GM12874 (cell line): ENCODE results near the gene URM1.

Experiments used
- TF ChIP-seq, protein P1 (sequence below): IDR thresholded peaks from 2 replicates; pipeline ENCODE4 v1.5.1; 2011; ENCODE audit warnings: low read depth, mild to moderate bottlenecking, control low read depth, low read length, moderate library complexity; ENCODE audit not compliant: insufficient read depth

Gene URM1

DNA sequence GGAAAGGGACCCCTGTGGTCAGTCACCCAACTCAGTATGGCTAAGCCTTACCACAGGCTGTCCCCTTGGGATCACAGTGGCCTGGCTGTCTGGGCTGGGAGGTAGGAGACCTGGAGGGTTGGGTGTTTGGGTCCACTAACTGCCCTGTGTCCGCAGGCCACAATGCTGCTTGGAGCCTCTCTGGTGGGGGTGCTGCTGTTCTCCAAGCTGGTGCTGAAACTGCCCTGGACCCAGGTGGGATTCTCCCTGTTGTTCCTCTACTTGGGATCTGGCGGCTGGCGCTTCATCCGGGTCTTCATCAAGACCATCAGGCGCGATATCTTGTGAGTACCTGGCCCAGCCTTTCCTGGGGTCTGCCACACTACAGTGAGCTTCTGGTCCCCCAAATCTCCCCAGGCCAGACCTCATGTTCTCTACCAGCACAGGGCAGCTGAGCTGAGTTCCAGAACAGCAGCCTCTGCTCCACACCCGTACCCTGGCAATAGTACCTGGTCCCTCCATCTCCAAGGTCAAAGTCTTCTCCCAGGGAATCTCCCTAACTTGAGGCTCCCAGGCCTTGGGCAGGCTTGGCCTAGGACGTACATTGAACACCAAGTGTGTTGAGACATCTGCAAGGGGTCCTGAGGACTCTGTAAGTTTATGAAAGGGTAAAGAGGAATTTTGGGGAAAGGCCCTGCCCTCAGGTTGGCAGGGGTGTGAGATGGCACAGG is 28.0 kb upstream of the URM1 start:
- TF ChIP-seq, protein P1, sequence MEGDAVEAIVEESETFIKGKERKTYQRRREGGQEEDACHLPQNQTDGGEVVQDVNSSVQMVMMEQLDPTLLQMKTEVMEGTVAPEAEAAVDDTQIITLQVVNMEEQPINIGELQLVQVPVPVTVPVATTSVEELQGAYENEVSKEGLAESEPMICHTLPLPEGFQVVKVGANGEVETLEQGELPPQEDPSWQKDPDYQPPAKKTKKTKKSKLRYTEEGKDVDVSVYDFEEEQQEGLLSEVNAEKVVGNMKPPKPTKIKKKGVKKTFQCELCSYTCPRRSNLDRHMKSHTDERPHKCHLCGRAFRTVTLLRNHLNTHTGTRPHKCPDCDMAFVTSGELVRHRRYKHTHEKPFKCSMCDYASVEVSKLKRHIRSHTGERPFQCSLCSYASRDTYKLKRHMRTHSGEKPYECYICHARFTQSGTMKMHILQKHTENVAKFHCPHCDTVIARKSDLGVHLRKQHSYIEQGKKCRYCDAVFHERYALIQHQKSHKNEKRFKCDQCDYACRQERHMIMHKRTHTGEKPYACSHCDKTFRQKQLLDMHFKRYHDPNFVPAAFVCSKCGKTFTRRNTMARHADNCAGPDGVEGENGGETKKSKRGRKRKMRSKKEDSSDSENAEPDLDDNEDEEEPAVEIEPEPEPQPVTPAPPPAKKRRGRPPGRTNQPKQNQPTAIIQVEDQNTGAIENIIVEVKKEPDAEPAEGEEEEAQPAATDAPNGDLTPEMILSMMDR = no peak

DNA sequence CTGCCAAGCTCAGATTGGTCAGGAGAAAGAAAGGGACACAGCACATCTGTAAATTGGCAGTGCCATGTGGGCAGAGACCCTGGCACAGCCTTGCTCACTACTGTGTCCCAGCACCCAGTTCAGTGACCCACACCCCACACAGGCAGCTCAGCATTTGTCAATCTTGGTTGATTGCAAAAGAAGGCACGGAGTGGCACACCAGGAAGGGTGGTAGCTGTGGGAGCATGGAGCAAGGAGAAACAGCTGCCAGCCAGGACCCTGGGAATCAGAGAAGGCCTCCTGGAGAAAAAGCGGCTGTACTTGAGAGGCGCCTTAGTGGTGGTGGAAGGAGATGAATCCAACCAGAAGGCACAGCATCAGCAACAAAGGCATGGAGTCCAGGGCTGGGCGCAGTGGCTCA is 27.3 kb upstream of the URM1 start:
- TF ChIP-seq, protein P1 = no peak

DNA sequence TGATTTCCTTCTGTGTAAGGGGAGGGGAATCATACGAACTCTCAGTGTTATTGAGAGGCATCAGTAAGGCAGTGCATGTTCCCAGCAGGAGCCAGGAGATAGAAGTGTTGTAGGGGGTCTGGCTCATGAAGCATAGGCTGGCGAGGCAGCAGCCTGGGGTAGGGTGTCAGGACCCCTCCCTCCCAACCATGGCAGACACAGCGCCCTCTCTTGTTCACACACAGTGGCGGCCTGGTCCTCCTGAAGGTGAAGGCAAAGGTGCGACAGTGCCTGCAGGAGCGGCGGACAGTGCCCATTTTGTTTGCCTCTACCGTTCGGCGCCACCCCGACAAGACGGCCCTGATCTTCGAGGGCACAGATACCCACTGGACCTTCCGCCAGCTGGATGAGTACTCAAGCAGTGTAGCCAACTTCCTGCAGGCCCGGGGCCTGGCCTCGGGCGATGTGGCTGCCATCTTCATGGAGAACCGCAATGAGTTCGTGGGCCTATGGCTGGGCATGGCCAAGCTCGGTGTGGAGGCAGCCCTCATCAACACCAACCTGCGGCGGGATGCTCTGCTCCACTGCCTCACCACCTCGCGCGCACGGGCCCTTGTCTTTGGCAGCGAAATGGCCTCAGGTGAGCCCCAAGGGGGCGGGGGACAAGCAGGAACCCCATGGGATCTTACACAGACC is 26.1 kb upstream of the URM1 start:
- TF ChIP-seq, protein P1 = no peak

GRCh38 chr9:128349125-128349524 is 22.0 kb upstream of the URM1 start:
- TF ChIP-seq, protein P1 = no peak

GRCh38 chr9:128349772-128350171 is 21.4 kb upstream of the URM1 start:
- TF ChIP-seq, protein P1 = no peak

DNA sequence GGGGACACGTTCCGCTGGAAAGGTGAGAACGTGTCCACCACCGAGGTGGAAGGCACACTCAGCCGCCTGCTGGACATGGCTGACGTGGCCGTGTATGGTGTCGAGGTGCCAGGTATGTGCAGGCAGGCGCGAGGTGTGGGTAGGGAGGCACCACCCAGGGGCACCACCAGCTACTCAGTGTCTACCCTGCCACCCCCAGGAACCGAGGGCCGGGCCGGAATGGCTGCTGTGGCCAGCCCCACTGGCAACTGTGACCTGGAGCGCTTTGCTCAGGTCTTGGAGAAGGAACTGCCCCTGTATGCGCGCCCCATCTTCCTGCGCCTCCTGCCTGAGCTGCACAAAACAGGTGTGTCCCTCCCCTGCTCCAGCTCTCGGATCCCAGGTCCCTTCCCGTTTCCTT is 15.7 kb upstream of the URM1 start:
- TF ChIP-seq, protein P1 = no peak

- TF ChIP-seq, protein P1 = no peak
Observed at GRCh38 chr9:128358090-128358489, 13.1 kb upstream of the URM1 start.
